ENCODE data around the gene DHRSX. TPM values are rescaled to one million over a fixed set of nuclear protein-coding genes. Genes with fewer than 3 reads are reported as not detected.

Gene DHRSX
- total and polyA plus RNA-seq, 9 of the 15 experiments (the other 6 are each of a cell fraction or from before 2014, with no cell fraction given), result 0.59 to 11.0 (median 6.2) TPM

GRCh38 chrX:2264179-2265030, 236.4 kb downstream of the DHRSX start (continued):
- no peak for TF ChIP-seq CUX1 (CRISPR knock-in tag; IDR thresholded peaks at IDR 0.05)
- TF ChIP-seq RBM25 (IDR thresholded peaks at IDR 0.05; ENCODE audit: low read depth, low read length, severe bottlenecking), result peak; percentile 26
- TF ChIP-seq LEF1 (IDR thresholded peaks at IDR 0.05), result no peak
- no peak for TF ChIP-seq COPS2 (conservative IDR thresholded peaks at IDR 0.05)
- no peak for TF ChIP-seq REST (IDR thresholded peaks at IDR 0.05; ENCODE audit: borderline replicate concordance)
- no peak for TF ChIP-seq REST (CRISPR knock-in tag; IDR thresholded peaks at IDR 0.05; ENCODE audit: low read depth)
- TF ChIP-seq HSF4 (CRISPR knock-in tag; IDR thresholded peaks at IDR 0.05; ENCODE audit: borderline replicate concordance), result no peak
- TF ChIP-seq ZBTB2 (IDR thresholded peaks at IDR 0.05), result no peak
- no peak for TF ChIP-seq CAMTA2 (CRISPR knock-in tag; conservative IDR thresholded peaks at IDR 0.05)
